Activated naive CD4-positive, alpha-beta T cell treated with anti-CD3 and anti-CD28 coated beads, Interleukin-2, amount 50 U/mL, for 16 hours (primary cell): ENCODE measurements around the gene WDR45B.
"Not testable (repeated sequence)": the region's sequence is repeated elsewhere in the genome, so short reads cannot be mapped to it uniquely, and the experiment has no call there.

ENCODE experiments used
- DNase-seq: peaks from one replicate; pipeline ENCODE4 v3.0.0-alpha.2; 2020

Gene WDR45B

GRCh38 chr17:82577300-82577699, 70.9 kb downstream of the WDR45B start:
- DNase-seq, result no peak

DNA sequence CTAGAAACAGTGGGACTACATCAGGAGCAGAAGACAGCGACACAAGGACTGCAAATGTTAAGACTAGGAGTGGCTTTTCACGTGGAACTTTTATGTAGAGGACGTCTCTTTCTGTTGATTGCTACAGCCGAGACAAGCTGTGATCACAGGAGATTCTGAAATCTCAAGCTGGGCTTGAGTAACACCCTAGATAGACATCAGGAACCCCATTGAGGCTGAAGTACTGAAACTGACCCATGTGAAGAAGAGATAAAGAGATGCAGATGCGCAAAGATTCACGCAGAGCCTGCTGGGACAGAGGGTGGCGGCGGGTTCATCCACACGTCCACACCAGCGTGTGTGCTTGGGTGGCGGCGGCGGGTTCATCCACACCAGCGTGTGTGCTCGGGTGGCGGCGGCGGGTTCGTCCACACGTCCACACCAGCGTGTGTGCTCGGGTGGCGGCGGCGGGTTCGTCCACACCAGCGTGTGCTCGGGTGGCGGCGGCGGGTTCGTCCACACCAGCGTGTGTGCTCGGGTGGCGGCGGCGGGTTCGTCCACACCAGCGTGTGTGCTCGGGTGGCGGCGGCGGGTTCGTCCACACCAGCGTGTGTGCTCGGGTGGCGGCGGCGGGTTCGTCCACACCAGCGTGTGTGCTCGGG, 72.5 kb downstream of the WDR45B start:
- DNase-seq, result not testable (repeated sequence)

- DNase-seq, result no peak
These were observed 74.2 kb downstream of the WDR45B start for GRCh38 chr17:82574041-82574440.

DNA sequence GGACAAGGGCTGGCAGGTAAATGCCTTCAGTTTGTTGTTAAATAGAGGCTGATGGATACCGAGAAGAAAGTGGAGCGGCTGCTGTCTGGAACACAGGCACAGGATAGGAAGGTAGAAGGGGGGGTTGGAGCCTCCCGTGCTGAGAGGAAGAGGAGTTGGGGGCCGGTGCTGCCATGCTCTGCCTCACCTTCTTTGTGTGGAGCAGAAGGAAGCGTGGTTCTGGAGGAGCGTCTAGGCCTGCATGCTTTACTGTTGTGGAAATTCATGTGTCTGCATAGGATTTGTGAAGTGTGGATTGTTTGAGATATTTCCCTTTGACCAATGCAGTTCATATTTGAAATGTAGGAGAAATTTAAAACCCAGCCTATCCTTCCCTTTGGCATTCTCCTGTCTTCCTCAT, 76.4 kb downstream of the WDR45B start:
- no peak for DNase-seq

- no peak for DNase-seq
These were observed 78.0 kb downstream of the WDR45B start for GRCh38 chr17:82570277-82570676.

DNA sequence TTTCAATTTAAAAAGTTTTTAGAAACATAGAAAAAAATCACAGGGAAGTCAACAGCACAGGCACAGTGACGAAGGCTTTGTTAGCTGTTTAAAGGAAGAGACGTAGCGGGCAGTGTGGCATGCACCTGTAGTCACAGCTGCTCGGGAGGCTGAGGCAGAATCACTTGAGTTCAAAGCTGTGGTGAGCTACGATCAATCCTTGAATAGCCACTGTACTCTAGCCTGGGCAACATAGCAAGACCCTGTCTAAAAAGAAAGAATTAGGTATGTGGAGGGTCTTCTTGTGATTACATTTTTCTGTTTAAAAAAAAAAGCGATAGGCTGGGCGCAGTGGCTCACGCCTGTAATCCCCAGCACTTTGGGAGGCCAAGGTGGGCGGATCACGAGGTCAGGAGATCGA, 78.6 kb downstream of the WDR45B start:
- DNase-seq, result no peak

DNA sequence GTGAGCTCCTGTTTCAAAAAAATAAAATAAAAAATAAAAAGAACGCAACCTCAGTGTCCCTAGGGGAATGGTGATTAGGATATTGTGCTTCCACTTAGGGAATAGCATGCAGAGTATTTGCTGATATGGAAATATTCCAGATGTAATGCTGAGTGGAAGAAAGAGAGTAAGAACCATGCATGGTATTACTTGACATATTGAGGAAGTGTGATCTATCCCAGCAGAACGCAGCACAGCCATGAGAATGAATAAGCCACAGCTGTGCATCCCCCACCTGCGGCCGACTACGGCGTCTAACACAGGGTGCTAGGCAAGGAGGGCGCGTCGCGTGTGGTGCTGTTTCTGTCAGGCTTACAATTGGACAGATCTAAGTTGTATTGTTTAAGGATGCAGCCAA, 79.2 kb downstream of the WDR45B start:
- no peak for DNase-seq

DNA sequence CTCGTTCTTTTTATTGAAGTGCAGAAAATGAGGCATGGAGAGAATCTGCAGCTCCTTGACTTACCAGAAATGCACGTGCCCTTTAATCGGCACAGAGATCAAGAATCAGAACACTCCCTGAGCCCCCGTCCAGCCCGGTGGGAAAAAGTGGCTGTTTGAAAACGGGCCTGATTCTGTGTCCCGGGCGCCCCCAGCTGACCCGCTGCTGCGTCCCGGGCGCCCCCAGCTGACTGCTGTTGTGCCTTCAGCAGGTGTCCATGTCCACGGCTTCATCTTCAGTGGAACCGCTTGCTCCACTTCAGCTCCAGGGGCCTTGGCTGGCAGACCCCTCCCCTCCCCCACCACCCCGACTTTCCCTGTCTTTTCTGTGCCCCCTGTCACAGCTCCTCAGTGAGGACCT, 81.0 kb downstream of the WDR45B start:
- DNase-seq, result no peak

- DNase-seq, result no peak
These were observed 81.9 kb downstream of the WDR45B start for GRCh38 chr17:82566129-82566960.

- DNase-seq, result no peak
These were observed 82.7 kb downstream of the WDR45B start for GRCh38 chr17:82565551-82565950.
